ENCODE data around the gene TMEM154.

Gene TMEM154

GRCh38 chr4:152679414-152680281, at the start of gene TMEM154:
TMEM154 (minus strand) TSS chr4:152679997; CDS start chr4:152679933, 64 bp downstream.
- peak; percentile 80 for DNase-seq (ENCODE audit: low spot score)

GRCh38 chr4:152729466-152729865, 49.7 kb upstream of the TMEM154 start:
- DNase-seq (ENCODE audit: low spot score) = no peak

GRCh38 chr4:152728343-152728742, 48.5 kb upstream of the TMEM154 start:
- no peak for DNase-seq (ENCODE audit: low spot score)

GRCh38 chr4:152727784-152728183, 48.0 kb upstream of the TMEM154 start:
- DNase-seq (ENCODE audit: low spot score) = no peak

GRCh38 chr4:152724494-152724893, 44.7 kb upstream of the TMEM154 start:
- no peak for DNase-seq (ENCODE audit: low spot score)

GRCh38 chr4:152723236-152723635, 43.4 kb upstream of the TMEM154 start:
- DNase-seq (ENCODE audit: low spot score) = no peak

- no peak for DNase-seq (ENCODE audit: low spot score)
Observed at GRCh38 chr4:152719801-152720556, 40.2 kb upstream of the TMEM154 start.

GRCh38 chr4:152719291-152719690, 39.5 kb upstream of the TMEM154 start:
- no peak for DNase-seq (ENCODE audit: low spot score)

GRCh38 chr4:152715076-152715475, 35.3 kb upstream of the TMEM154 start:
- no peak for DNase-seq (ENCODE audit: low spot score)

GRCh38 chr4:152713951-152714705, 34.3 kb upstream of the TMEM154 start:
- no peak for DNase-seq (ENCODE audit: low spot score)

GRCh38 chr4:152709675-152710438, 30.1 kb upstream of the TMEM154 start:
- no peak for DNase-seq (ENCODE audit: low spot score)

GRCh38 chr4:152708796-152709195, 29.0 kb upstream of the TMEM154 start:
- no peak for DNase-seq (ENCODE audit: low spot score)

- DNase-seq (ENCODE audit: low spot score) = no peak
Observed at GRCh38 chr4:152708361-152708760, 28.6 kb upstream of the TMEM154 start.

GRCh38 chr4:152707632-152708031, 27.8 kb upstream of the TMEM154 start:
- no peak for DNase-seq (ENCODE audit: low spot score)

GRCh38 chr4:152705903-152706302, 26.1 kb upstream of the TMEM154 start:
- no peak for DNase-seq (ENCODE audit: low spot score)

- no peak for DNase-seq (ENCODE audit: low spot score)
Observed at GRCh38 chr4:152704788-152705187, 25.0 kb upstream of the TMEM154 start.

- DNase-seq (ENCODE audit: low spot score) = no peak
Observed at GRCh38 chr4:152700151-152700550, 20.4 kb upstream of the TMEM154 start.

GRCh38 chr4:152699313-152699712, 19.5 kb upstream of the TMEM154 start:
- DNase-seq (ENCODE audit: low spot score) = no peak

GRCh38 chr4:152698089-152698499, 18.3 kb upstream of the TMEM154 start:
- DNase-seq (ENCODE audit: low spot score) = no peak

- DNase-seq (ENCODE audit: low spot score) = no peak
Observed at GRCh38 chr4:152697284-152698088, 17.7 kb upstream of the TMEM154 start.

- DNase-seq (ENCODE audit: low spot score) = no peak
Observed at GRCh38 chr4:152696764-152697261, 17.0 kb upstream of the TMEM154 start.
